ENCODE measurements around the gene FOXK2. TPM values are rescaled to one million over a fixed set of nuclear protein-coding genes. Genes with fewer than 3 reads are reported as not detected.

The FOXK2 gene
- 18.0 and 29.8 TPM in 2 replicates for total RNA-seq

DNA sequence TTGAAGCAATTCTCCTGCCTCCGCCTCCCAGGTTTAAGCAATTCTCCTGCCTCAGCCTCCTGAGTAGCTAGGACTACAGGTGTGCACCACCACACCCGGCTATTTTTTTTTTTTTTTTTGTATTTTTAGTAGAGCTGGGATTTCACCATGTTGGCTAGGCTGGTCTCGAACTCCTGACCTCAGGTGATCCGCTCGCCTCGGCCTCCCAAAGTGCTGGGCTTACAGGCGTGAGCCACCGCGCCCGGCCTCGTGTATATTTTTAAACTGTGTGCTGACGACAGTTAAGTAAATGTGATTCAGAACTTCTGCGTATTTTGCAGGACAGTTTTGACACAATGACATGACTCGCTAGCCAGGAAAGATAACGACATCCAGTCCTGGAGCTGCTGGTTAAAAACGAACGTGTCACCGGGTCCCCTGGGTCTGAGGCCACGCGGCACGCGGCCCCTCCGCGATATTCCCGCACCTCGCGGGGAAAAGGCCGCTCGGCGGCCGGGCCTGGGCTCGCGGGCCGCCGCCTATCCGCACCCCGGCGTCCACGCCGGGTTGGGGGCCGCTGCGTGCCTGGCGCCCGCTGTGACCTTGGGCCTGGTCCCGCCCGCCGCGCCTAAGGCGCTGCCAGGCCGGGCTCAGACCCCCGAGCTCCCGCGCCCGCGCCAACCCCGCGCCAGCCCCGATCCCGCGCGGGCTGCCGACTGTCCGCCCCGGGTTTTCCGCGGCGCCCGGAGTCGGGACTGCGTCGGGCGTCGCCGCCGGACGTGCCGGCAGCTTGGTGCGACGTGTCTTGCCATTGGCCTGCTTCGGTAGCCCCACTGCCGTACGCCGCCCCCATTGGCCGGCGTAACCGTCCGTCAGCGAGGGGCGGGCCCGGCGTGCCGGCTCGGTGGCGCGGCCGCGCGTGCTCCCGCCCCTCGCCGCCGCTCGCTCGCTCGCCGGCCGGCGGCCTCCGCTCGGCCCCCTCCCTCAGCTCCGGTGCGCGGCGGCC, at the start of gene FOXK2:
FOXK2 (plus strand) TSS at position 907 of the 985 bp plus-strand sequence. CDS start 157 bp downstream, outside the sequence.
- peak; percentile 90 to 97 for DNase-seq (ENCODE audit: low read depth in 2 of 2)

- no peak for DNase-seq (ENCODE audit: low read depth in 2 of 2)
Measured at GRCh38 chr17:82470065-82470464, 49.5 kb upstream of the FOXK2 start.

DNA sequence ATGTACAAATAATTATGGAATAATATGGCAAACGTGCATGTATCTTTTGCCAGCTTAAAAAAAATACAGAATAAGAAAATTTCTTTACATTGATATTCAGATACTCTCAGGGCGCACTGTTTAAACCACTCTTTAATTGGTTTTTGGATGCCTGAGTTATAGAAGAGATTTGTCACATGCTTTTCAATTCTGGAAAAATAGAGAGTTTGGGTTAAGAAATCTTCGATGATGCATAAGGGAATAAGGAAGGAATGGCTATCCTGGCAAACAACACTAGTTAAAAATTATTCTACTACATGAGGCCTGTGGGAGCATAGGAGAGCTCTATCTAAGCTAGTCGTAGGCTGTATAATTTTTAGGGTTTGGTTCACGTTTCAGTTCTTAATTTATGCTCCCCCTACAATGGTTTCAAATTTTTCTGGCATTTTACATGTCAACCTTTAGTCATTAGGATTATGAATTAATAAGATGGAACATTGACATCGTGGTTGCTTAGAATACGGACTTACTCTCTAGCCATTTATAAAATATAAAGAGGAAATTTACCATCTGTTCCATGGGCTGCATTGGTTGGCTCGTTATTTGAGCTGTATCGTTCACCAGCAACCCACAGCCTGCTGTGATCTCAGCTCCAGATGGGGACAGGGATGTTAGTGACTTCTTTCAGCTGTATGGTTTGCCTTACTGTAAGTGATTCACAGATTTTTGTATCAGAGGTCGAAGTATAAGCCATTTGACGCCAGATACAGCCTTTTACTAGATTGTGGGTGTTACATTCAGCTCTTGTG, 45.1 kb upstream of the FOXK2 start:
- DNase-seq (ENCODE audit: low read depth in 2 of 2): no peak

DNA sequence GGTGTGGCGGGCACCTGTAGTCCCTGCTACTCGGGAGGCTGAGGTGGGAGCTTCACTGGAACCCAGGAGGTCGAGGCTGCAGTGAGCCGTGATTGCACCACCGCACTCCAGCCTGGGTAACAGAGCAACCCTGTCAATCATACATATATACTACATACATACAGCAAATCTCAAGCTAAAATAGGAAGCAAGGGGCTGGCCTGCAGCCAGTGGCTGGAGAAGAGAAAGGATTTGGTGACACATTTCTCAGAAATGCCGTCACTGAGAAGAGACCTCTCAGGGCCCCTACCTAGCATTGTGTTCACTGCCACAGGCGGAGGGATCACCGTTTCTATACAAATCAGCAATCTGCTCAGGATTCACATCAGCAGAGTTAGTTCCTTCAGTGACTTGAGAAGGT, 44.1 kb upstream of the FOXK2 start:
- DNase-seq (ENCODE audit: low read depth in 2 of 2): peak in 1 of 2 donors; percentile 45

- DNase-seq (ENCODE audit: low read depth in 2 of 2): no peak
Measured at GRCh38 chr17:82477934-82478333, 41.6 kb upstream of the FOXK2 start.

DNA sequence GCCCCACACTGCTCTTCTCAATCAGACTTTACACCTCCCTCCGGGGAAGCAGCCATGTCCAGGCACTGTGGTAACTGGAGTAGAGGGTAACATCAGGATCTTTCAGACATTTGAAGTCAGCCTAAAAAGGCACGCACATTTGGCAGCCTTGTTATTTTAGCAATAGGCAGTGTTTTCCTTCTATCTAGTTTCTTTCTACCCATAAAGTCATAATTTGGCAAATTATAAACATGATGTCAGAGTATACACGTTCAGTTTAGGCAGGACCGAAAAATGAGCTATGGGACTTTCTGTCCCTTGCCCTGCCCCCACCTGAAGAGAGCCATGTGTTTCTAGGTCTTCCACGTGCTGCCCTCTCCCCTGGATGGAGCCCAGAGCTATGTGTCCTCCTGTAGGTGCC, 39.9 kb upstream of the FOXK2 start:
- no peak for DNase-seq (ENCODE audit: low read depth in 2 of 2)

GRCh38 chr17:82480318-82480717, 39.2 kb upstream of the FOXK2 start:
- no peak for DNase-seq (ENCODE audit: low read depth in 2 of 2)

- no peak for DNase-seq (ENCODE audit: low read depth in 2 of 2)
Measured at GRCh38 chr17:82483204-82483660, 36.3 kb upstream of the FOXK2 start.

GRCh38 chr17:82483836-82484235, 35.7 kb upstream of the FOXK2 start:
- DNase-seq (ENCODE audit: low read depth in 2 of 2): no peak

- DNase-seq (ENCODE audit: low read depth in 2 of 2): no peak
Measured at GRCh38 chr17:82486231-82487094, 33.1 kb upstream of the FOXK2 start.

DNA sequence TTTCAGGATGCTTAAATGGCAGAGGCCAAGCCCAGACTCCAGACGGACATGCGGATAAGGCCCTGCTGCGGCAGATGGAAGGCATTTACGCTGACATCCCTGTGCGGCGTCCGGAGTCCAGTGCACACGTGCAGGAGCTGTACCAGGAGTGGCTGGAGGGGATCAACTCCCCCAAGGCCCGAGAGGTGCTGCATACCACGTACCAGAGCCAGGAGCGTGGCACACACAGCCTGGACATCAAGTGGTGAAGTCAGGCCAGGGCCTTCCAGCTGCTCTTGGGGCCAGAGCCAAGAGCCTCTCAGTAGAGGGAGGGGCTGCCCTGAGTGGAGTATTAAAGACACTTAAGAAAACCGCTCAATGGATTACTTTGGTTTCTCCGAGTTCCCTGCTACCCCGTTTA, 31.6 kb upstream of the FOXK2 start:
- no peak for DNase-seq (ENCODE audit: low read depth in 2 of 2)

DNA sequence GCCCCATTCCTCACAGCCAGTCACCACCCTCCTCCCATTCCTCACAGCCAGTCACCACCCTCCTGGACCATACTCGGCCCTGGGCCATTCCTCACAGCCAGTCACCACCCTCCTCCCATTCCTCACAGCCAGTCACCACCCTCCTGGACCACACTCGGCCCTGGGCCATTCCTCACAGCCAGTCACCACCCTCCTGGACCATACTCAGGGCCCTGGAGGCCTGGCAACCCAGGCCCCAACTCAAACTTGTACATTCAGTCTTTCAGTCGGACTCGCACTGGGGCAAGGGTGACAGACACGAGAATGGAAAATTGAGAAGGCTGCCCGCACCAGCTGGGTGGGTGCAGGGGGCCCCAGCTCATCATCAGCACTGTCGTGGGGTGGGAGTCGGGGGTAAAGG, 30.4 kb upstream of the FOXK2 start:
- DNase-seq (ENCODE audit: low read depth in 2 of 2): no peak

- no peak for DNase-seq (ENCODE audit: low read depth in 2 of 2)
Measured at GRCh38 chr17:82489851-82490511, 29.6 kb upstream of the FOXK2 start.

DNA sequence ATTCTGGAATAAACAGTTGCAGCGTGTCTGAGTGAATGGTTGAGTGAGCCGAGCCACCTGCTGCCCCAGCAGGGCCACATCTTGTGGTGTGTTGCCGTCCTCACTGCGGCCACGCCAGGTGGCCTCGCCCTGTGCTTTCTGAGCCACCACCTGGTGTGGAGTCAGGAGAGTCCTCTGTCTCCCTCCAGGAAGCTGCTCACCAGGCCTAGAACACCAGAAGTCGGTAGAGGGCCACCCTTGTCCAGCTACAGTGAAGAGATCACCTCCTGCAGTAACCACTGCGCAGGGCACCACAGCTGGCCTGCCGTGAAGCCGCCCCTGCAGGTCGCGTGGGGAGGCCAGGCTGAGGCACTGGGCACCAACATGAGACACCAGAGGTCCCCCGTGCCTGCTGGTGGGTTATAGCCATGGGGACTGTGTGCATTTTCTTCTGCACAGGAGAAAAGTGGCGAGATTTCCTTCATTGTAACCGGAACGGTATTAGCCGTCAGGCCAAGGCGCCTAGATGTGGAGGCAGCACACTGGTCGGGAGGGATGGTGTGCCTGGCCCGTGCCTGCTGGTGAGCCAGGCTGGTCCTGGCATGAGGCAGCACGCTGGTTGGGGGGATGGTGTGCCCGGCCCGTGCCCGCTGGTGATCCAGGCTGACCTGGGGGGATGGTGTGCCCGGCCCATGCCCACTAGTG, 28.9 kb upstream of the FOXK2 start:
- no peak for DNase-seq (ENCODE audit: low read depth in 2 of 2)

GRCh38 chr17:82491196-82491530, 28.4 kb upstream of the FOXK2 start:
- no peak for DNase-seq (ENCODE audit: low read depth in 2 of 2)

- no peak for DNase-seq (ENCODE audit: low read depth in 2 of 2)
Measured at GRCh38 chr17:82491533-82491932, 28.0 kb upstream of the FOXK2 start.

- DNase-seq (ENCODE audit: low read depth in 2 of 2): no peak
Measured at GRCh38 chr17:82492643-82493225, 26.8 kb upstream of the FOXK2 start.

DNA sequence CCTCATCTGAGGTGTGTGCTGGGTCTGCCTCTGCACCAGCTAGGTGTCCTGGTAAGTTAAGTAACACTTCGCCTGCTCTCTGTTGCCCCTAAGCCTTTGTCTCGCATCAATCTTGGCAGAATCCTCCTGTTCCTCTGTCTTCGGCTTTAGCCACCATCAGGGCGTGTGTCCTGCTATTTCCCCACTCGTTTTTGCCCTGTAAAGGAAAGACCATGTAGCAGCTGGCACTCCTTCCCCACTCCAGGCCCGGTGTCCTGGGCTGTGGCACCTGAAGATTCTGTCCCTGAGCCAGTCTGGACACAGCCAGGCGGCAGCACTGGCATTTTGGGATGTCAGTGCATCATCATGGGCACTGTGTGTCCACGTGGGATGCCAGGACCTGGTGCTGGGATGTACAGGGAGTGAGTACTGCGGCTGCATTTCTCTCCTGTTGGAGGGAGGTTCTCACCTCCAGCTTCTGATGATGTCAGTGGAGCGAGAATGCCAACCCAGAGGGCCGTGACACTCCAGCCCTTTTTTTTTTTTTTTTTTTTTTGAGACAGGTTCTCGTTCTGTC, 26.2 kb upstream of the FOXK2 start:
- DNase-seq (ENCODE audit: low read depth in 2 of 2): no peak

DNA sequence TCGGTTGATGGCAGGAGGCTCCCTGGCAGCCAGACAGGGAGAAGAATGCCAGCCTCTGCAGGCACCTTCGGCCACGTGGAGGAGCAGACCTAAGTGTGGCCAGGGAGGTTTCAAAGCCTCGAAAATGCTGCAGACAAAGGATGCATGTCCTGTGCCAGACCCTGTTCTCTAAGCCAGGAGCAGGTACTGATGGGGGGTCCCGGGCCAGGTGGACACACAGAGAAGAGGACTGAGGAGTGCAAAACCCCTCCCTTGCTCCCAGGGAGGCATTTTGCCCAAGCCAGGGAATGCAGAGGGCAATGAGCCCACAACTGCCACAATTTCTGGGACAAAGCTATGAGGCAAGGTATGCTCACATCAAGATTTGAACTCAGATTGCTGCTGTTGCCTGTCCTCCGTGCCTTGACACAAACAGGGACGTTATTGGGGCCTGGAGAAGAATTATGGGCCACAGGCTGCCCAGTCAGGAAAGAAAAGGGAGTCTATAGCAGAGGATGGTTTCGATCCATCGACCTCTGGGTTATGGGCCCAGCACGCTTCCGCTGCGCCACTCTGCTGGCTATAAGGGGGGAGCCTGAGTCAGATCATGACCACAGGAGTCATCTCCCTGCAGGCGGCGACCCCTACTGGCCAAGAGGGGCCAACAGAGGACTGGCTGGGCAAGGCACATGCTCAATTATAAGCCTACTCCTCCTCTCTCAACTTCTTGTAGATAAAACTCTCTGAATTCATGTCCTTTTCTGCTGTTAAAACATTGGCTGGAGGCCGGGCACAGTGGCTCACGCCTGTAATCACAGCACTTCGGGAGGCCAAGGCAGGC, 25.1 kb upstream of the FOXK2 start:
- peak; percentile 77 to 88 for DNase-seq (ENCODE audit: low read depth in 2 of 2)
